Stimulated activated CD8-positive, alpha-beta memory T cell treated with anti-CD3 and anti-CD28 coated beads, Interleukin-4, amount 100 ng/mL, for 48 hours (primary cell): ENCODE data around the gene PIP5K1A.
"Not testable (repeated sequence)": the region's sequence is repeated elsewhere in the genome, so short reads cannot be mapped to it uniquely, and the experiment has no call there.

ENCODE experiments used
- DNase-seq: peaks from one replicate; pipeline ENCODE4 v3.0.0-alpha.2; 2020

The PIP5K1A gene, protein sequence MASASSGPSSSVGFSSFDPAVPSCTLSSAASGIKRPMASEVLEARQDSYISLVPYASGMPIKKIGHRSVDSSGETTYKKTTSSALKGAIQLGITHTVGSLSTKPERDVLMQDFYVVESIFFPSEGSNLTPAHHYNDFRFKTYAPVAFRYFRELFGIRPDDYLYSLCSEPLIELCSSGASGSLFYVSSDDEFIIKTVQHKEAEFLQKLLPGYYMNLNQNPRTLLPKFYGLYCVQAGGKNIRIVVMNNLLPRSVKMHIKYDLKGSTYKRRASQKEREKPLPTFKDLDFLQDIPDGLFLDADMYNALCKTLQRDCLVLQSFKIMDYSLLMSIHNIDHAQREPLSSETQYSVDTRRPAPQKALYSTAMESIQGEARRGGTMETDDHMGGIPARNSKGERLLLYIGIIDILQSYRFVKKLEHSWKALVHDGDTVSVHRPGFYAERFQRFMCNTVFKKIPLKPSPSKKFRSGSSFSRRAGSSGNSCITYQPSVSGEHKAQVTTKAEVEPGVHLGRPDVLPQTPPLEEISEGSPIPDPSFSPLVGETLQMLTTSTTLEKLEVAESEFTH

GRCh38 chr1:151198254-151199127, at the start of gene PIP5K1A:
Gene PIP5K1A, plus strand, starts transcription at chr1:151198552. Its CDS starts 445 bp downstream, at chr1:151198997.
- peak; percentile 100 for DNase-seq

- peak; percentile 88 for DNase-seq
Measured at GRCh38 chr1:151156515-151156819, 41.9 kb upstream of the PIP5K1A start, which contains the start of gene TNFAIP8L2. Gene TNFAIP8L2, plus strand, starts transcription at chr1:151156649. Its CDS starts 2,049 bp downstream, at chr1:151158698.

DNA sequence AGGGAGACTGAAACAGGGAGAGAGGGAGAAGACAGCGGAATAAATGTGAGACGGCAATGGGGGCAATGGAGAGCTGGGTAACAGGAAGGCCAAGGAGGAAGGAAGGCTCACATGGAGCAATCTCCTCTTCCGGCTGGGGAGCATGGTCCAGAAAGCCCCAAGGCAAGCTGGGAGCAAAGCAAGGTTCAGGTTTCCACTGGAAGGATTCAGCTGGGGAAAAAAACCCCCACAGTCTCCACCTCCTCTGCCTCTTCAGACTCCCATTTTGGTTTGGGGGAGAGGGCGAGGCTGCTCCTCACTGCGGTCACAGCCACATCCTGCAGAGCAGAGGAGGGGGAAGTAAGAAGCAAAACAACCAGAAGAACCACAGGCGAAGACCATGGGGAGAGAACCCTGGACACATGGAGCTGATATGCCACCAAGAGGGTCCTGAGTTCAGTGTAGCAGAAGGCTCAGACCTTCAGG, 41.3 kb upstream of the PIP5K1A start:
- peak; percentile 73 for DNase-seq

- peak; percentile 79 for DNase-seq
Measured at GRCh38 chr1:151158326-151158725, 40.0 kb upstream of the PIP5K1A start.

DNA sequence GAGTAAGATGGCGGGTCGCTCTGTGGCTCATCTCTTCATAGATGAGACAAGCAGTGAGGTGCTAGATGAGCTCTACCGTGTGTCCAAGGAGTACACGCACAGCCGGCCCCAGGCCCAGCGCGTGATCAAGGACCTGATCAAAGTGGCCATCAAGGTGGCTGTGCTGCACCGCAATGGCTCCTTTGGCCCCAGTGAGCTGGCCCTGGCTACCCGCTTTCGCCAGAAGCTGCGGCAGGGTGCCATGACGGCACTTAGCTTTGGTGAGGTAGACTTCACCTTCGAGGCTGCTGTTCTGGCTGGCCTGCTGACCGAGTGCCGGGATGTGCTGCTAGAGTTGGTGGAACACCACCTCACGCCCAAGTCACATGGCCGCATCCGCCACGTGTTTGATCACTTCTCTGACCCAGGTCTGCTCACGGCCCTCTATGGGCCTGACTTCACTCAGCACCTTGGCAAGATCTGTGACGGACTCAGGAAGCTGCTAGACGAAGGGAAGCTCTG, 39.6 kb upstream of the PIP5K1A start:
- DNase-seq: peak; percentile 48

DNA sequence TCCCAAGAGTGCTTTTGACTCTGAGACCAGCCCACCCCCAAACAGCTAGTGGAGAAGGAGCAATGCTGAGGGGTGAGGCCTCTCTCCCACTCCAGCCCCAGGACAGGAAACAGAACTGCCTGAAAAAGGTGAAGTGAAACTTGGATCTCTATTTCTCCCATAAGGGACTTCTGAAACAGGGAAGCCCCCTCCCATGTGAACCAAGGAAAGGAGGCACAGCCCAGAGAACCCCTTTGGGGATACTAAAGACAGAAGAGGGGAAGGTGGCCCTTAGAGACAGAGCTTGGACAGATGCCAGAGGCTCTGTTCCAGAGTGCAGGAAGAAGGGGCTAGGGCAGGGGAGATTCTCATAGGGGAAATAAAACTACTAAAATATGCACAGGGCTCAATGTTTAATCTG, 39.0 kb upstream of the PIP5K1A start:
- DNase-seq: no peak

DNA sequence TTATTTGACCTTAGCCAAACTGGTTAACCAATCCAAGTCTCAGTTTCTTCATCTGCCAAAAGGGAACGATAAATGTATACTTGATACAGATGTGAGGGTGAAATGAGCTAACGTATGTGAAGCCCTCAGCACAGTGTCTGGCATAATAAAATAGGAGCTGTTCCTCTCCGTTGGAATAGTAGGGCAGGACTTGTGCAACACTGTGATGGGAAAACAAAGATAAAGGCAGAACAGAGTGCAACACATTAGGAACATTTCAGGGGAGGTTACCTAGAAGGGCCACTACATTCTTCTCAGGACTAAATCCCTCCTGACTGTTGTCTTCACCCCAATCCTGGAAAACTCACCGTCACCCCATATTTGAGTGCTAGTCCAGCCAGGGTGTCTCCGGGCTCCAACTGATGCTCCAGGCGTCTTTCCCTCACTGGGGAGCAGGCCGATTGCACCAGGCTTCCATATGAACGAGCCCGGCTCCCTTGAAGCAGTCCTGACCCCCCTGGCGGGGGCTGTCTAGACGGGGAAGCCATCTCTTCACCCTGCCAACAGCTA, 33.5 kb upstream of the PIP5K1A start:
- DNase-seq: no peak

DNA sequence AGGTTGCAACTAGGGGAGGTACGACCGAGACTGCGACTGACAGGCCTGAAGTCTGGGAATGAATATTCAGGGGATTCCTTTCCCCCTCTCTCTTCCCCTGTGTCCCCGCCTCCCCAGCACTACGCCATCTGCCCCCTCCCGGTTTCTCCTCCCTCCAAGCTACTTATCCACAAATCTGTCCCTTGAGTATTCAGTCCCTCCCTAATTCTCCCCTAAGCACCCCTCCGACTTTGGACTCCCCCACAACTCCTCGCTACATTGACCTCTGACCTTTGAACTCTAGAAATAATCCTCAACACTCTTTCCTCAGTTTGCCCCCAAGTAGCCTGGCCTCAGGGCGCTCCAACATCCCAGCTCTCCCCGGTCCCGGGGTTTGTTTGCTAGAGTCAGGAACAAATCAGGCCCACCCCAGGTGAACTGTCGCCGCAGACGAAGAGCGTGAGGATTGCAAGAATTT, 33.0 kb upstream of the PIP5K1A start:
- DNase-seq: peak; percentile 40

DNA sequence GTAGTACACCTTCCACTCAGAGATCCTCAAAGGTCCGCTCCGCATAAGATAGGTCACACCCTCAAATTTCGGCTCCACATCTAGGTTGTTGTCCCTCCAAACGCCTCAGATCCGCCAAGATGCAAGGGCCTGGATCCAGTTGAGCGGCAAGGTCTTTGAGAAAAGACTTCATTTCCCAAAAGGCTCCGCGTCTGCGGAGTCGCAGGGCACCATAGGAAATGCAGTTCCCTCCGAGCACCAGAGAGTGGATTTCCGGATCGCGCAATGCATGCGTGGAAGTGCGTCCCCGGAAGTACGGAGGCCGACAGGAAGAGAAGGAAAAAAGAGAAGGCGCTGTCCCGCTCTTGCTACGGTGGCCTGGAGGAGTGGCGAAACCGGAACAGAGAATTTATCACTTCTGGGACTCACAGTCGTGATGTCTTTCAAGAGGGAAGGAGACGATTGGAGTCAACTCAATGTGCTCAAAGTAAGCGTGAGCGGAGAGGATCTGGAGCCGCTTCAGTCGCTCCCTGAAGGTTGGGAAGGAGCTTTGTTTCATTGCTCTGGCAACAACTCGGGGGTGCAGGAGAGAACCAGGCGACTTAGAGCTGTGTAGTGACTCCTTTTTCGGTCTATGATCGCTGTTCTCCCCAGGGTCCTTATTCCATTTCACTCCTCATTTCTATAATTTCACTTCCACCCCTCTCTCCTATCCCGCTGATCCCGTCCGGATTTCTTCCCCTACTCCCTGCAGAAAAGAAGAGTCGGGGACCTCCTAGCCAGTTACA, 32.4 kb upstream of the PIP5K1A start, which contains the start of the genes LYSMD1 and SCNM1:
Gene LYSMD1 (minus strand): TSS at position 165 of the 767 bp plus-strand sequence. CDS start 644 bp downstream, outside the sequence.
Gene SCNM1 (plus strand): TSS at position 407 of the 767 bp plus-strand sequence. CDS start 9 bp downstream, at position 416.
- DNase-seq: peak; percentile 95

DNA sequence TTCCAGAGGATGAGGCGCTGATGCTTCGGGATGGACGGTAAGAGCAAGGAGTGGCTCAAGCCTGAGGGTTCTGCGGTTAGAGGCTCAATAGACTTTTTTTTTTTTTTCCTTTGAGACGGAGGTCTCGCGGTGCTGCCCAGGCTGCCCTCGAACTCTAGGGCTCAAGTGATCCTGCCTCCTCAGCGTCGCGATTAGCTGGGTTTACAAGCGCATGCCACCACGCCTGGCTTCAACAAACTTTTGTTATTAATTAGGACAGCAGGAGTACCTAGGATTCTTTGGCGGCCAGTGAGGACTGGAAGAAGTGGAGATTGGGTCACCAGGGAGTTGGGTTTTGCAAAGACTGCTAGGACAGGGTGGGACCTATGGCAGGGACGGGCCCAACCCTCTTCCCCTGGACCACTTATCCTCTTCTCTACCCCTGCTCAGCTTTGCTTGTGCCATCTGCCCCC, 31.8 kb upstream of the PIP5K1A start:
- no peak for DNase-seq

GRCh38 chr1:151167116-151167515, 31.2 kb upstream of the PIP5K1A start:
- no peak for DNase-seq

- DNase-seq: no peak
Measured at GRCh38 chr1:151171190-151171589, 27.2 kb upstream of the PIP5K1A start.

GRCh38 chr1:151175041-151175741, 23.2 kb upstream of the PIP5K1A start:
- DNase-seq: no peak

- no peak for DNase-seq
Measured at GRCh38 chr1:151175863-151176262, 22.5 kb upstream of the PIP5K1A start, which contains the start of gene TMOD4. Gene TMOD4, minus strand, starts transcription at chr1:151175981. Its CDS starts 1,106 bp downstream, at chr1:151174875.

GRCh38 chr1:151176514-151177045, 21.8 kb upstream of the PIP5K1A start:
- DNase-seq: no peak

GRCh38 chr1:151184211-151184610, 14.1 kb upstream of the PIP5K1A start:
- no peak for DNase-seq

GRCh38 chr1:151187205-151187604, 11.1 kb upstream of the PIP5K1A start:
- no peak for DNase-seq

GRCh38 chr1:151188667-151189066, 9.7 kb upstream of the PIP5K1A start:
- DNase-seq: not testable (repeated sequence)

DNA sequence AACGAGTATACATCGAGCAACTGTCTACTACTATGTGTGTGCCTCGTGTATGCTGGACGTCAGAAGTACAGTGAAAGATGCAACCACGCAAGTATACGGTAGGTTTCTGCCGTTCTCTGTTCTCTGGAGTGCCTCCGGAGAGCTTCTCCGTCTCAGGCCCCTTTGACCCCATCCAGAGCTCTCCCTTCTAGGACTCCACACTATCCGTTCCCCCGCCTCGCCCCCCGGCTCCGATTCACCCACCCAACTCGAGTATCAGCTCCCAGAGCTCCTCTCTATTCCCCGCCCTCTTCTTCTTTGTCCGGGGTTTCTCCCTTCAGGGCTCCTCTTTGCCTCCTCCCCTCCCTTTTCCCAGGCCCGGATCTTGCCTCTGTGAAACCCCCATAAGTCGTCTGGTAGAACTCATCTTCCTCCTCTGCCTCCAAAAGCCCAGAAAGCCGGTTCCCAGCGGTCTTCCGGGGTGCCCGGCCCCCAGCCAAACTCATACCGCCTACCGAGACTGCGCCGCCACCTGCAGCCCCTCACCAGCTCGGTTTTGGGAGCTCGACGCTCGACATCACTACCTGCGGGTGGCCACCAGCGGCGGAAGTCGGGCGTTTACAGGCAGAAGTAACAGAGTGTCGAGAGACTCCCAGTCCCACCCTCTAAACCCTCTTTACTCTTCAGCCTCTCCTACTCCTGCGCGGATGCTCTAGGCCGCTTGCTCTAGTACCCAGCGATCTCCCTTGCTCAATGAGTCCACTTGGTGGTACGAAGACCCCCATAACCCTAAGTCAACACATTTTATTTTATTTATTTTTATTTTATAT, 8.5 kb upstream of the PIP5K1A start, which contains the start of gene VPS72:
Gene VPS72 (minus strand): TSS at position 561 of the 809 bp plus-strand sequence. CDS start 76 bp downstream, at position 485.
- peak; percentile 87 for DNase-seq
